ENCODE results near the gene SYCE1L.

DNA sequence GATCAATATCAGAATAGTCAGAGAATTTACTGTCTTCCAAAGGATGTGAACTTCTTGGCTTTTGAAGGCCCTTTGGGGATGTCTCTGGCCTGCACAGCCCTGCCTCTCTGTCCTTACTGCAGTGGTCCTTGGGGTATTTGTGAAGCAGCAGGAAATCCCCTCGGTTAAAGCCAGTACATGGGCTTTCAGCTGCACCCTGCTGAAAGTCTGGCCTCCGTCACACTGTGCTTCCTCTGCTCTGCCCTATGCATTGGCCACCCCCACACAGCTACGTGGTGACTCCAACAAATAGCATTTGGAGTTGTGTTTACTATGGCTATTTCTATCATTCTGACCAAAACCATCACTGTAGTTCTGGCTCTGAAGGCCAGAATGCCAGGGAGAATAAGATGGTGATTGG lies 21.2 kb downstream of the SYCE1L start:
- no peak for TF ChIP-seq CTCF (conservative IDR thresholded peaks at IDR 0.05; ENCODE audit: low read length)
- TF ChIP-seq EZH2phosphoT487 (IDR thresholded peaks at IDR 0.05; ENCODE audit: borderline replicate concordance), result no peak

All from Loucy (cell line).